Uterus (tissue), 2 donors: ENCODE results near the gene ZNF548.

Experiments used
- CTCF ChIP-seq, 4 experiments: fragments of 200-600 bp in 2 of 4; fragments of 450-650 bp in 2 of 4; sonication (generic) in 2 of 4; IDR thresholded peaks; one replicate each; pipeline ENCODE4 v1.5.1; 2016 to 2019; ENCODE audit warnings: antibody characterized with exemption in 4 of 4, mild to moderate bottlenecking in 2 of 4, moderate library complexity in 1 of 4
- POLR2A ChIP-seq, 2 donors: fragments of 450-650 bp; IDR thresholded peaks; one replicate each; pipeline ENCODE4 v1.6.1; 2016; ENCODE audit warnings: antibody characterized with exemption in 2 of 2, mild to moderate bottlenecking in 1 of 2, moderate library complexity in 1 of 2

- TF ChIP-seq CTCF (IDR thresholded peaks at IDR 0.05) (no peak), POLR2A (IDR thresholded peaks at IDR 0.05) (no peak)
Measured at GRCh38 chr19:57452307-57452706, 62.7 kb downstream of the ZNF548 start.
